ENCODE results near the gene GMDS.

Gene GMDS

DNA sequence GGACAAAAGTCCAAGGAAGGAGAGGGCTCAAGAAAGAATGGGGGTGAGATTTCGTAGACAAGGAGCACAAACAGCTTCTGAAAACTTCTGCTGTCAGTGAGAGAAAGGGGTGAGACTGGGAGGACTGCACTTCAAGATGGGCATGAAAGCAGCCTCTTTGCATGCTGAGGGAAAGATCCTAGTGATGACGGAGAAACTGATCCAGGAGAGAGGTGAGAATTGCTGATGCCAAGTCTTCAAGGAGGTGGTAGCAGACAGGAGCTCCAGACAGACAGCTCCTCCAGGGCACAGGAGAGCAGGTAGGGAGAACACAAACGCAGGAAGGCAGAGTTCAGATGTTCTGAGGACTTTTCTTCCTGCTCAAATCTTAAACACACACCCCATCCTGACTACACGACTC lies 303.9 kb downstream of the GMDS start:
- no peaks in the 10 kb centered on the region for H3K9me3 ChIP-seq (ENCODE audit: insufficient read depth, low read depth, low read length)
- no peak overlapping the region for H3K27ac ChIP-seq (ENCODE audit: low read length)
- no peaks in the 10 kb centered on the region for H3K27me3 ChIP-seq (ENCODE audit: insufficient read depth, low read length)
- H3K4me3 ChIP-seq (ENCODE audit: low read length): no peak overlapping the region
- H3K9ac ChIP-seq (ENCODE audit: low read depth, low read length): no peak overlapping the region
- no peaks in the 10 kb centered on the region for H3K36me3 ChIP-seq (ENCODE audit: insufficient read depth, low read depth, low read length)
- no peaks in the 10 kb centered on the region for H3K4me1 ChIP-seq (ENCODE audit: insufficient read depth, low read length)

DNA sequence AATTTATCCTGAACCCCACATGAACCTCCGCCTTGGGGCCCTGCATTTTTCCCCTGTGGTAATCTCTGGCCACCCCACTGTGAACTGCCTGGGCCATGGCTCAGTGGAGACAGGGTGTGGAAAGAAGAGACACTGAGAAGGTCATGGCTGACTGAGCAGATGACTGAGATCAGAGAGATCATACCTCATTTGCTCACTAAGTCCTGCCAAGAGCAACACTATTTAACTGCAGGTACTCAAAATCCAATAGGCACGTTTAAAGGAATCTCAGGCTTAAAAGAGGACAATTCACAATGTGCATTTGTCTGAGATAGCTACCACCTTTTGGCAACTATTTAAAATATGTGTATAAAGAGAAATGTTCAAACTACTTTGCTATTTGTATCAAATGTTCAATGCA lies 305.0 kb downstream of the GMDS start:
- Histone ChIP-seq H3K9me3 (ENCODE audit: insufficient read depth, low read depth, low read length) (no peaks in the 10 kb centered on the region), H3K27ac (ENCODE audit: low read length) (no peak overlapping the region), H3K4me1 (ENCODE audit: insufficient read depth, low read length) (no peaks in the 10 kb centered on the region), H3K4me3 (ENCODE audit: low read length) (no peak overlapping the region), H3K27me3 (ENCODE audit: insufficient read depth, low read length) (no peaks in the 10 kb centered on the region), H3K9ac (ENCODE audit: low read depth, low read length) (no peak overlapping the region), H3K36me3 (ENCODE audit: insufficient read depth, low read depth, low read length) (no peaks in the 10 kb centered on the region)

DNA sequence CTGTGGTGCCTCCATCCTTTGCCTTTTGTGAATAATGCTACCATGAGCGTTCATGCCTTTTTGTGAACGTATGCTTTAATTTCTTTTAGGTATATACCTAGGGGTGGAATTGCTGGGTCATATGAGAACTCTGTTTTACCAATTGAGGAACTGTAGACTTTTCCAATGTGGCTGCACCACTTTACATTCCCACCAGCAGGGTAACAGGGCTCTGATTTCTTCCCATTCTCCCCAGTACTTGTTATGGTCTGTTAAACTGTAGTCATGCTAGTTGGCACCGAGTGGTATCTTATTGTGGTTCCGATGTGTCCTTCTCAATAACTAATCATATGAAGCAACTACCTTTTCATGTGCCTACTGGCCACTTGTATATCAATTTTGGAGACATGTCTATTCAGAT lies 312.1 kb downstream of the GMDS start:
- H3K9me3 ChIP-seq (ENCODE audit: insufficient read depth, low read depth, low read length): no peaks in the 10 kb centered on the region
- no peaks in the 10 kb centered on the region for H3K27me3 ChIP-seq (ENCODE audit: insufficient read depth, low read length)
- H3K36me3 ChIP-seq (ENCODE audit: insufficient read depth, low read depth, low read length): no peaks in the 10 kb centered on the region
- no peak overlapping the region for H3K27ac ChIP-seq (ENCODE audit: low read length)
- no peaks in the 10 kb centered on the region for H3K4me1 ChIP-seq (ENCODE audit: insufficient read depth, low read length)
- no peak overlapping the region for H3K9ac ChIP-seq (ENCODE audit: low read depth, low read length)
- H3K4me3 ChIP-seq (ENCODE audit: low read length): no peak overlapping the region

DNA sequence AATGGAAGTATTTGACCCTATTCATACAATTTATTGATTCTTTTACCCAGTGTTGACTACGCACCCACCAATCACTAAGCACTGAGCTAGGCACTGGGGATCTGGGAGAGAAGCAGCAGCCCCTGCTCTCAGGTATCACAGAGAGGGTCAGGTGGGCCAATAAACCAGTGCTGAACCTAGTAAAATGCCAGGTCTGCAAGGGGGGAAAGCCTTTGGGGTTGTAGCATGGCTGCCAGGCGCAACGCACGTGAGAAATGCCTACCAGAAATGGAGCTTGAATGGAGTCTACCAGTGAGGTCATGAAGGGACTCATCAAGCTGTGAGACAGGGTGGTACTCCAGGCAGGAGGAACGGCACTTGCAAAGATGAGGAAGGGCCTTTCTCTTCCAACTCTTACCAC lies 313.6 kb downstream of the GMDS start:
- Histone ChIP-seq H3K4me3 (ENCODE audit: low read length) (no peak overlapping the region), H3K9me3 (ENCODE audit: insufficient read depth, low read depth, low read length) (no peaks in the 10 kb centered on the region; the same call in 1 of the 2 replicates), H3K36me3 (ENCODE audit: insufficient read depth, low read depth, low read length) (no peaks in the 10 kb centered on the region), H3K27ac (ENCODE audit: low read length) (no peak overlapping the region), H3K9ac (ENCODE audit: low read depth, low read length) (no peak overlapping the region), H3K27me3 (ENCODE audit: insufficient read depth, low read length) (no peaks in the 10 kb centered on the region), H3K4me1 (ENCODE audit: insufficient read depth, low read length) (no peaks in the 10 kb centered on the region)

DNA sequence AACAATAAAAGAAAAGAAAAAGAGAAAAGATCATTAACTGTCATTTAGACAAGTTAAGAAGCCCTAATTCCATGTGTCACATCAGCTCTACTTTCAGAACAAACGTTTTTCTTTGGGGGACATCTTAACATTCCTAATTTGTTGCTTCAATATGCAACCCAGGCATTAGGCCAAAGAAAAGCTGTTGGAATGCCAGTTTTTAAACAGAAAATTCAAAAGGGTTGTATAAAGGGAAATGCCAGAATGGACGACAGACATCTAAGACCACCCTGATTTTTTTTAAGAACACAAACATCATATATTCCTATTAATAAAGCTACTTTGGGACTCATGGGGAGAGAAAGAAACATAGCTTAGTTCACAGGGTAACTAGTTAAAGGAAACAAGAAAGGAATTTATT lies 315.0 kb downstream of the GMDS start:
- H3K27me3 ChIP-seq (ENCODE audit: insufficient read depth, low read length): no peaks in the 10 kb centered on the region
- H3K36me3 ChIP-seq (ENCODE audit: insufficient read depth, low read depth, low read length): no peaks in the 10 kb centered on the region
- H3K4me3 ChIP-seq (ENCODE audit: low read length): no peak overlapping the region
- no peak overlapping the region for H3K27ac ChIP-seq (ENCODE audit: low read length)
- no peaks in the 10 kb centered on the region; the same call in 1 of the 2 replicates for H3K9me3 ChIP-seq (ENCODE audit: insufficient read depth, low read depth, low read length)
- H3K9ac ChIP-seq (ENCODE audit: low read depth, low read length): no peak overlapping the region
- H3K4me1 ChIP-seq (ENCODE audit: insufficient read depth, low read length): peaks cover 4% of the 10 kb centered on the region; the same call in 1 of the 2 replicates

DNA sequence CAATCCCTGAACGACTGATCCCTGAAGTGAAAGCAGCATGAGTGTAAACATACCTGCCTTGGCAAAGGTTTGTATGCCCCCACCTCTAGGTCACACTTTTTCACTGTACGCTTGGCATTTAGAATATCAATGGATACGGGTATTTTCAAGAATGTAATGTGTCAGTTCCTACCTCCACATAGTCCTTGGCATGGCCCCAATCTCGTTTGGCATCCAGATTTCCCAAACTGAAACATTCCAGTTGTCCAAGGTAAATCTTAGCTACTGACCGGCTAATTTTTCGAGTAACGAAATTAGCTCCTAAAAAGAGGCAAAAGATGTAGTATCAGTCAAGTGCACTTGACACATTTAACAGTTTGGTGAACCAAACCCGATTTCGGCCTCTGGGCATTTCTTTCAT lies 315.5 kb downstream of the GMDS start:
- H3K4me3 ChIP-seq (ENCODE audit: low read length): no peak overlapping the region
- H3K4me1 ChIP-seq (ENCODE audit: insufficient read depth, low read length): peaks cover 5% of the 10 kb centered on the region; the same call in 1 of the 2 replicates
- H3K36me3 ChIP-seq (ENCODE audit: insufficient read depth, low read depth, low read length): no peaks in the 10 kb centered on the region
- H3K9me3 ChIP-seq (ENCODE audit: insufficient read depth, low read depth, low read length): no peaks in the 10 kb centered on the region; the same call in 1 of the 2 replicates
- no peaks in the 10 kb centered on the region for H3K27me3 ChIP-seq (ENCODE audit: insufficient read depth, low read length)
- H3K27ac ChIP-seq (ENCODE audit: low read length): no peak overlapping the region
- H3K9ac ChIP-seq (ENCODE audit: low read depth, low read length): no peak overlapping the region

DNA sequence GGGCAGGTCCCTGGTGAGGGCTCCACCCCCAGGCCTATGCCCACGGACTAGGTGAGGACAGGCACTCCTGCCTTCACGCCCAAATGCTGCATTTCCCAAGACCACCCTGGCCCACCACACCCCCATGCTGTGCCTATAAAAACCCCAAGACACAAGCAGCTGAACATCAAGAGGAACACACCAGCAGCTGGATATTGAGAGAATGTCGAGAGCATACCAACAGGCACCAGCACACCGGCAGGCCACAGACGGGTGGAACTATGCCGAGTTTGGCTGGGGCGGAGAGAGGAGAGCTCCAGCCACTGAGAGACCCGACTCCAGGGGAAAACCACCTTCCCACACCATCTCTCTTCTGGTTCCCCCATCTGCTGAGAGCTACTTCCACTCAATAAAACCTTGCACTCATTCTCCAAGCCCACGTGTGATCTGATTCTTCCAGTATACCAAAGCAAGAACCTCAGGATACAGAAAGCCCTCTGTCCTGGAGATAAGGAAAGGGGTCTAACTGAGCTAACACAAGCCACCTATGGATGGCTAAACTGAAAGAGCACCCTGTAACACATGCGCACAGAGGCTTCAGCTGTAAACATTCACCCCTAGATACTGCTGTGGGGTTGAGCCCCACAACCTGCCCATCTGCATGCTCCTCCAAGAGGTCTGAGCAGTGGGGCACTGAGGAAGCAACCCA lies 319.5 kb downstream of the GMDS start:
- H3K27me3 ChIP-seq (ENCODE audit: insufficient read depth, low read length): no peaks in the 10 kb centered on the region
- no peak overlapping the region for H3K27ac ChIP-seq (ENCODE audit: low read length)
- no peak overlapping the region for H3K4me3 ChIP-seq (ENCODE audit: low read length)
- no peaks in the 10 kb centered on the region; the same call in 1 of the 2 replicates for H3K9me3 ChIP-seq (ENCODE audit: insufficient read depth, low read depth, low read length)
- H3K36me3 ChIP-seq (ENCODE audit: insufficient read depth, low read depth, low read length): no peaks in the 10 kb centered on the region
- H3K4me1 ChIP-seq (ENCODE audit: insufficient read depth, low read length): peaks cover 5% of the 10 kb centered on the region; the same call in 1 of the 2 replicates
- no peak overlapping the region for H3K9ac ChIP-seq (ENCODE audit: low read depth, low read length)

DNA sequence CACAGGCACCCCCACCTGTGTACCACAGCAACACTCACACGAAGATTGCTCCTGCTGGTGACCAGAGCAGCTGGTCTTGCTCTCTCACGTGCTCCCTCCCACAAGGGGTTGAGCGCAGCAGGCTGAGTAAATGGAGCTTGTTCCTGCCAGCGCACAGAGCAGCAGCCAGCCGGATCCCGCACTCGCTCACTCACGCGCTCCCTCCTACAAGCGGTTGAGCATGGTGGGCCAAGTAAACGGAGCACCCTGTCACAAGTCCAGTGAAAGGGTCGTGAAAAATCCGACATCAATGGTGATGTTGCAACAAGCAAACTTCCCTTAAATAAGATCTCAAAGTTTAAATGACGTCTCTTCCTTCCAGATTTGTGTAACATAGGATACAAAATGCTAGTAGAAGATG lies 322.0 kb downstream of the GMDS start:
- H3K9ac ChIP-seq (ENCODE audit: low read depth, low read length): no peak overlapping the region
- no peak overlapping the region for H3K4me3 ChIP-seq (ENCODE audit: low read length)
- no peaks in the 10 kb centered on the region for H3K36me3 ChIP-seq (ENCODE audit: insufficient read depth, low read depth, low read length)
- no peak overlapping the region for H3K27ac ChIP-seq (ENCODE audit: low read length)
- peaks cover 8% of the 10 kb centered on the region; the same call in 1 of the 2 replicates for H3K4me1 ChIP-seq (ENCODE audit: insufficient read depth, low read length)
- H3K9me3 ChIP-seq (ENCODE audit: insufficient read depth, low read depth, low read length): no peaks in the 10 kb centered on the region; the same call in 1 of the 2 replicates
- no peaks in the 10 kb centered on the region for H3K27me3 ChIP-seq (ENCODE audit: insufficient read depth, low read length)

DNA sequence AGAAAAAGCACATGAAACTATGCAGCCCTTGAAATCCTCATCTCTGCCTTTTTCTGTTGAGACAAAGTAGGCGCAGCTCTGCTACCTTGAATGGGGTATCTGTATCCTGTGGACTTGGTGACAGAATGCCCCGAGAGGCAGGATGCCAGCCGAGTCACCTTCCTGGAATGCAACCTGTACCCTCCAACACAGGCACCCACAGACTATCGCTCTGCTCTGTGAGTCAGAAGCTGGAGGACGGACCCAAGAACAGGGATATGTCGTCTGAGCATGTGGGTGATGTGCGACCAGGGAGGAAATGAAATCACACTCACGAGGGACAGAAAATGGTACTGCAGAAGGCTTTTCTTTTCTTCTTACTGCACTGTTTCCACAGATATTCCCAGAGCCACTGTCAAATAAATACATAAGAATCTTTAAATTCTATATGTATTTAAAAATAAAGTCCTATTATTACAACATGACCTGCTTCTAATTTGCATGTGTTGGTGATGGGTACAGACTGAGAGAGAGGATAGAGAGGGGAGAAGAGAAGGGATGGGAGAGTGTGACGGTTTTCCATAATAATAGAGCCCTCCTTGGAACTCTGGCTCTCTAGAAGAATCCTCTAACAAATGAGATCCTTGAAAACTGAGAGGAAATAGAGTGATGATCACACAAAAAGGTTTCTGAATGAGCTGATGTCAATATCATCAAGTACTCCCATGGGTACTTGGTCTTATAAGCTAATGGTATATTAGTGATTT lies 327.6 kb downstream of the GMDS start:
- Histone ChIP-seq H3K9ac (ENCODE audit: low read depth, low read length) (no peak overlapping the region), H3K27ac (ENCODE audit: low read length) (no peak overlapping the region)

DNA sequence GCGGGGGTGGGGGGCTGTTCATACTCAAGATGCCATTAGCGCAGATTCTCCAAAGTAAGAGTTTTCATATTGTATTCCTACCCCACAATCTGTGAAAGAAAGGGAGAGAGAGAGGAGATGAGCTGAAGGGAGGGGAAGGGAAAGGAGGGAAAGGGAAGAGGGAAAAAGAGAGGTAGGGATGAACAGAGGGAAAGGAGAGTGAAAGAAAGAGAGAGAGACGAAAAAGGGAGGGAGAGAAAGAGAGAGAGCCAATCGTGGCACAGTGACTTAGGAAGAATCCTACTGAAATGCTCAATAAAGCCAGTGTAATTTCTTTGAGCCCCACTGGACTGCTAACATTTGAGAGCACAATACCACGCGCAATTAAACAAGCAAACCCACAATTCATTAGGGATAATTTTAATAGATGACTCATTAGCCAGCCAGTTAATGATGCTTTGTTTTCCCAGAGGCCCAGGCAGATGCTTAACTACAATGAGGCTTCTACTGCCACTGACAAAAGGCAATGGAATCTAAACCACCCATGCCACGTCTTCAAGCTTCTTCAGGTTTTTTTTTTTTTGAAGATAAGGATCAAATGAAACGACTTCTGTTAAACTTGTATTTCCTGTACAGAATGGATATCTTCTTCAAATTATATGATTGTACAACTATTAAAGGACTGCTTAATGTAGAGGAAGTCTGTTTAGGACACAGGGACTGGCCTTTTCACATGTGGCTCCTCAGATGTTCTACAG lies 328.9 kb downstream of the GMDS start:
- H3K27ac ChIP-seq (ENCODE audit: low read length): no peak overlapping the region
- no peaks in the 10 kb centered on the region for H3K27me3 ChIP-seq (ENCODE audit: insufficient read depth, low read length)
- H3K9me3 ChIP-seq (ENCODE audit: insufficient read depth, low read depth, low read length): no peaks in the 10 kb centered on the region
- H3K36me3 ChIP-seq (ENCODE audit: insufficient read depth, low read depth, low read length): no peaks in the 10 kb centered on the region
- no peak overlapping the region for H3K4me3 ChIP-seq (ENCODE audit: low read length)
- H3K9ac ChIP-seq (ENCODE audit: low read depth, low read length): no peak overlapping the region
- H3K4me1 ChIP-seq (ENCODE audit: insufficient read depth, low read length): peaks cover 3% of the 10 kb centered on the region; the same call in 1 of the 2 replicates

More for the DNA sequence above, 327.6 kb downstream of the GMDS start:
- Histone ChIP-seq H3K27me3 (ENCODE audit: insufficient read depth, low read length) (no peaks in the 10 kb centered on the region), H3K4me3 (ENCODE audit: low read length) (no peak overlapping the region), H3K36me3 (ENCODE audit: insufficient read depth, low read depth, low read length) (no peaks in the 10 kb centered on the region), H3K9me3 (ENCODE audit: insufficient read depth, low read depth, low read length) (no peaks in the 10 kb centered on the region), H3K4me1 (ENCODE audit: insufficient read depth, low read length) (peaks cover 3% of the 10 kb centered on the region; the same call in 1 of the 2 replicates)

DNA sequence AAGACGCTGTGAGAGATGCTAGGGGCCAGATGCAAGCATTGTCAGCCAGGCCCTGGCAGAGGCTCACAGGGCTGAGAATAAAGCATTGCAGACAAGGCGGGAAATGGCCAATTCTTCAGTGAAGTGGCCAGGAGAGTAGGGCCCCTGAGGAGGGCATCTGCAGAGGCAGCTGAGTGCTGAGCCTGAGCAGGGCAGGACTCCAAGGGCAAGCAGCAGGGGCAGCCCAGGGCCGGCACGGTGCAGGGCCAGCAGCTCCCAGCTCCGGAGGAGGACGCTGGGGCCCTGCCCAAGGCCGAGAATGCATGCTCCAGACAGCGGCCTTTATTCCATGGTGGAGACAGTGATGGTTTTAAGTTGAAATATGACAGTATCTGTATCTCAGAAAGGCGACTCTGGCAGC lies 330.2 kb downstream of the GMDS start:
- Histone ChIP-seq H3K27ac (ENCODE audit: low read length) (no peak overlapping the region), H3K36me3 (ENCODE audit: insufficient read depth, low read depth, low read length) (no peaks in the 10 kb centered on the region), H3K4me3 (ENCODE audit: low read length) (no peak overlapping the region), H3K4me1 (ENCODE audit: insufficient read depth, low read length) (peaks cover 3% of the 10 kb centered on the region; the same call in 1 of the 2 replicates), H3K27me3 (ENCODE audit: insufficient read depth, low read length) (no peaks in the 10 kb centered on the region), H3K9me3 (ENCODE audit: insufficient read depth, low read depth, low read length) (no peaks in the 10 kb centered on the region), H3K9ac (ENCODE audit: low read depth, low read length) (no peak overlapping the region)

All from iPS-20b (cell line).